B cell (primary cell): Measurements from ENCODE around the gene CNTF. TPM values are rescaled to one million over a fixed set of nuclear protein-coding genes. Genes with fewer than 3 reads are reported as not detected.

Source experiments
- polyA plus RNA-seq: library from polyadenylated mRNA; depleted of rRNA; stranded (reverse); fragments of >200 nt; gene quantifications from 2 replicates; pipeline ENCODE4 v1.2.3, GENCODE V29; 2012
- total RNA-seq, 2 donors: library from RNA; stranded (reverse); fragments of 120-200 nt in 1 of 2; gene quantifications; 1 replicate in 1 of 2; 2 replicates in 1 of 2; pipeline versions ENCODE4 v1.2.3 to v1.2.4, GENCODE V29; 2013 to 2022

Gene CNTF
- total and polyA plus RNA-seq, 2 donors (not counting 1 experiment from before 2014, with no cell fraction given), result 1.4 to 4.8 TPM

Other genes with a start within 250 kb of the CNTF start
- not detected in 2 replicates for gene OR5B3, start 215.8 kb upstream of the CNTF start, total RNA-seq
- gene OR5B3, start 215.8 kb upstream of the CNTF start, polyA plus RNA-seq, result not detected in 2 replicates
- 0.27 TPM in 1 of 2 replicates, not detected in the other for gene OR5B2, start 194.5 kb upstream of the CNTF start, total RNA-seq
- 0.03 TPM in 1 of 2 replicates, not detected in the other for gene OR5B2, start 194.5 kb upstream of the CNTF start, polyA plus RNA-seq
- gene OR5B12, start 180.4 kb upstream of the CNTF start, total RNA-seq, result not detected in 2 replicates
- not detected in 2 replicates for gene OR5B12, start 180.4 kb upstream of the CNTF start, polyA plus RNA-seq
- gene OR5B21, start 114.6 kb upstream of the CNTF start, total RNA-seq, result 0.74 and 1.5 TPM in 2 replicates
- gene OR5B21, start 114.6 kb upstream of the CNTF start, polyA plus RNA-seq, result 0.10 TPM in 1 of 2 replicates, not detected in the other
- gene LPXN, start 46.8 kb upstream of the CNTF start, total RNA-seq, result 209 and 213 TPM in 2 replicates
- 44.5 and 59.2 TPM in 2 replicates for gene LPXN, start 46.8 kb upstream of the CNTF start, polyA plus RNA-seq
- 50.3 and 51.2 TPM in 2 replicates for gene ZFP91, start 43.6 kb upstream of the CNTF start, total RNA-seq
- gene ZFP91, start 43.6 kb upstream of the CNTF start, polyA plus RNA-seq, result 14.4 and 30.2 TPM in 2 replicates
- not detected in 2 replicates for gene GLYAT, start 109.3 kb downstream of the CNTF start, total RNA-seq
- not detected in 2 replicates for gene GLYAT, start 109.3 kb downstream of the CNTF start, polyA plus RNA-seq
- not detected in 2 replicates for gene GLYATL2, start 222.0 kb downstream of the CNTF start, total RNA-seq
- gene GLYATL2, start 222.0 kb downstream of the CNTF start, polyA plus RNA-seq, result not detected in 2 replicates